Stimulated activated CD4-positive, alpha-beta T cell treated with anti-CD3 and anti-CD28 coated beads, Interleukin-12 subunit alpha, Interleukin-12 subunit beta, amount 100 ng/mL, for 4 hours (primary cell): ENCODE data around the gene GTPBP2.
A peak's percentile ranks its signal among the peaks of the same experiment; 100 is the strongest.
"Not testable (repeated sequence)": the region's sequence is repeated elsewhere in the genome, so short reads cannot be mapped to it uniquely, and the experiment has no call there.

ENCODE experiments used
- DNase-seq: peaks from one replicate; pipeline ENCODE4 v3.0.0-alpha.2; 2020

GTPBP2 gene

DNA sequence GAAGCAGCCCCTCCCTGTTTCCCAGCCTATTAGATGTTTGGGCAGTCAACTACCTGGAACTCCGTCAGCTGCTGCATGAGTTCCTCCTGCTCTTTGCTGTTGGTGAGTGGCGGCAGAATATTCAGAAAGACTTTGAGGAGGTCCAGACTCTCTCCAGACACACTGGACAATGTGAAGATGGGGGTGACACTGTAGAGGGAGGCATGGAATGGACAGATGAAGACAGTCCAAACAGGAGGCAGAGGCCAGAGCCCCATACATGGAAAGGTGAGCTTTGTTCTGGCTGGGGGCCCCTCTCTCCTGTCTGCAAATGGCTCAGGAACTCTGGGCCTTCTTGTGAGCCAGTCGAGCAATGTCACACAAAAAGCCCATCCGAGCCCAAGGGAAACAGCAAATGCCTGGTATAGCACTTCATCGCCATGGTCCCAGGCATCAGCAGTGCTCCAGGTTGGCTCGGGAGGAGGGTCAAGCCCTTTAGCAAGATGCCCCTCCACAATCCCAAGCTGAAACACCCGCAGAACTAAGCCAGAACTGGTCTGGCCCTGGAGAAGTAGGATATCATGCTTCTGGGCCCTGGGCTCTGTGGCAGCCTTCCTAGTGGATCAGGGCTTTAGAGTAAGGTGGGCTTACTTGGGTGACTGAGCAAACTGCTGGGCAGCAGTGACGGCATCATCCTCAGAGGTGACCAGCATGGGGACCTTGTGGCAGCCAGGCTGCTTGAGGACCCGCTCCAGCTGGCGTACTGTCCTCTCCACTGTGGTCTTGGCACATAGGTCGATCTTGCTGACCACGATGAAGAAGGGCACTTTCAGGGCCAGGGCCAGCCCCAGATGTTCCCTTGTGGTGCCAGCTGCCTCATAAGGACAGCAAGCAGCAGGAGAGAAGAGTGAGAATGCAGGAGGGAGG, 4.9 kb downstream of the GTPBP2 start:
- no peak for DNase-seq

DNA sequence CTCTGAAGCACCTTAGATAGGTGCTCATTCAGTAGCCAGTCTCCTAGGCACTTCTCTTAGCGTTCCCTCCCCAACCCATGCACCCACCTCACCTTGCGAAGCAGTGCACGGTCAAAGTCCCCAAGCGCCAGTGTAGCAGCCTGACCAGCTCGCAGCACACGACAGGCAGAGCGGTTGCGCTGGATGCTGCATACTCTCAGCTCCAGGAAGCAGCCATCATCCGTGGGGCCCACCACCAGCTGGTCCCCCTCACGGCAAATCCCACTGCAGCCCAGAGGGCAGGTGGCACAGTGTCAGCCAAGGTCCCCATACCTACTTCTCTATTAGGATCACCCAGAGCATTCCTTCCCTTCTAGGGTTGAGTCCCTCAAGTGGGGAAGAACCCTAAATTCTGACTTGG, 6.5 kb downstream of the GTPBP2 start:
- no peak for DNase-seq

DNA sequence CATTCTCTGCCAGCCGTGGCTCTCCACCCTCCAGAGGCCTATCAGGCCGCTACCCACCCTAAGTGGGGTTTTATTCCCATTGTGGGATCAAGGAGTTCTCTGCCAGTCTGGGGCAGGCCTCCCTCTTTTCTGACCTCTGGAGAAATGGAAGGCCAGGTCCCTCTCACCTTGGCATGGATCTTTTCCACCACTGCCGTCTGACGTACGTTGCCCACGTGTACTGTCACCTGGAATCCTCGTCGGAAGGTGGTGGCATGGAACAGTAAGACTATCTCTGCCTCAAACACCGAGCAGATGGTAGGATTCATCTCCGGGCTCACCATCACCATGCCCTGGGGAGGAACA, 7.3 kb downstream of the GTPBP2 start:
- DNase-seq, result no peak

DNA sequence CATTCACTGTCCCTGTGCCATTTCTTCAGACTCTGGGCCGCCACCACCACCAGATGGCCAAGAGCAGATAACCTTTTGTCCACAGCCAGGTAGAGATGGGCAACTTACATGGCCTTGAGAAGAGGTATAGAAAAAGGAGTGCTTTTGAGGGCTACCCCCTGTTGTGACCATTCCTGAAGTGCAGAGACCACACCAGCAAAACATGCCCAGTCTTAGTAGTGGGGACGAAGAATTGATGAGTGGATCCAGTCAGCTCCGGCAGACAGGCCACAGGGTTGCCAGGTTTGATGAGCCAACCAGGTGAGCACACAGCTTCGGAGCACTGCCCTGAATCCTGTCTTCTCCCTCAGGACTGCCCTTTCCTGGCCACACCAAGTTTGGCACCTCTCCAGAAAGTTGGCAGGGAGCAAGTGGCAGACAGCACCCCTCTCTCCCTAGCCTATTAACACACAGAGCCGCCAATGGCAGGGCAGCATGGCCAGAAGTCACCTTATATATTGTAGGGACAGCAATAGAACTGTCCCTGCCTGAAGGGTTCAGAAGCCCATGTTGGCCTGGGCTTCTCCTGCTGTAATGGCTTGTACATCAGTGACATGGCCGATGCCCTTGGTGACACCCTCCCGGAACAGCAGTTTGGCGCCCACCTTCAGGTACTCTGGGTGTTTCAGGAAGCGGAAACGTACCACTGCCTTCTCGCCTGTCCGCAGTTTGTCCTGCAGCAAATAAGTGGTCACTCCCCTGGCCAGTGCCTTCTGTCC, 7.8 kb downstream of the GTPBP2 start:
- no peak for DNase-seq

DNA sequence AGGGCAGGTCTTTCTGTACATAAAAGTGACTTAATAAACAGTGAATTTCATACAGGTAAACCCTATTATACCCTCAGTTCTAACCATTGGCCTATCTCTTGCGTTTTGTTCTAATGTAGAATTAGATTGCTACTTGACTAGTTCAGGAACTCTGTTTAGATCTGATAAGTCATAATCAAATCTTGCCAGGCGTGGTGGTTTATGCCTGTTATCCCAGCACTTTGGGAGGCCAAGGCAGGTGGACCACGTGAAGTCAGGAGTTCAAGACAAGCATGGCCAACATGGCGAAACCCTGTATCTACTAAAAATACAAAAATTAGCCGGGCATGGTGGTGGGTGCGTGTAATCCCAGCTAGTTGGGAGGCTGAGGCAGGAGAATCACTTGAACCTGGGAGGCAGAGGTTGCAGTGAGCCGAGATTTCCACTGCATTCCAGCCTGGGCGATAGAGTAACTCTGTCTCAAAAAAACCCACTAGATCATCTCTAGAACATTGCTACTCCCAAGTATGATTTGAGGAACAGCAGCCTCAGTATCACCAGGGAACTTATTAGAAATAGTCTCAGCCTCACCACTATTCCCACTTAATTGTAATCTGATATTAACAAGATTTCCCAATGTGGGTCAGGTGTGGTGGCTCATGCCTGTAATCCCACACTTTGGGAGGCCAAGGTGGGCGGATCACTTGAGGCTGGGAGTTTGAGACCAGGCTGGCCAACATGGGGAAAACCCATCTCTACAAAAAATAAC, 12.2 kb downstream of the GTPBP2 start:
- no peak for DNase-seq

DNA sequence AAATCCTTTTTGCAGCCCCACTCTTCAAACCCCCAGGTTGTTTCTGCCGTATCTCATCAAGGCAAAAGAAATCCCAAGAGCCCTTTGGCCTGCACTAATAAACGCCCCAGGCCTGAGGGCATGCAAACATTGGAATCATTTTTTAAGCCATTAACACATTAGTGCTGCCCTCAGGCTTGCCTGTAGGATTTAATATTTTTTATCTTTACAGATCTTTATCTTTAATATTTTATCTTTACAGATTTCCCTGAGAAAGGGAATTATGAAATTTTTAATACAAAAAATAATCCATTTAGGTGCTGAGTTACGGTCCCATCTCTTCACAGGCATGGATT, 14.7 kb downstream of the GTPBP2 start:
- no peak for DNase-seq

DNA sequence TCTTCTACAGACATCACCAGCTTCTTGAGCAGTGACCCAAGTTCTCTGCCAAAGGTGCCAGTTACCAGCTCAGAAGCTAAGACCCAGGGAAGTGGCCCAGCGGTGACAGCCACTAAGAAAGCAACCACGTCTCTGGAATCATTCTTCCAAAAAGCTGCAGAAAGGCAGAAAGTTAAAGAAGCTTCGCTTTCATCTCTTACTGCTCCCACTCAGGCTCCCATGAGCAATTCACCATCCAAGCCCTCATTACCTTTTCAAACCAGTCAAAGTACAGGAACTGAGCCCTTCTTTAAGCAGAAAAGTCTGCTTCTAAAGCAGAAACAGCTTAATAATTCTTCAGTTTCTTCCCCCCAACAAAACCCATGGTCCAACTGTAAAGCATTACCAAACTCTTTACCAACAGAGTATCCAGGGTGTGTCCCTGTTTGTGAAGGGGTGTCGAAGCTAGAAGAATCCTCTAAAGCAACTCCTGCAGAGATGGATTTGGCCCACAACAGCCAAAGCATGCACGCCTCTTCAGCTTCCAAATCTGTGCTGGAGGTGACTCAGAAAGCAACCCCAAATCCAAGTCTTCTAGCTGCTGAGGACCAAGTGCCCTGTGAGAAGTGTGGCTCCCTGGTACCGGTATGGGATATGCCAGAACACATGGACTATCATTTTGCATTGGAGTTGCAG, 15.2 kb downstream of the GTPBP2 start:
- DNase-seq, result no peak

DNA sequence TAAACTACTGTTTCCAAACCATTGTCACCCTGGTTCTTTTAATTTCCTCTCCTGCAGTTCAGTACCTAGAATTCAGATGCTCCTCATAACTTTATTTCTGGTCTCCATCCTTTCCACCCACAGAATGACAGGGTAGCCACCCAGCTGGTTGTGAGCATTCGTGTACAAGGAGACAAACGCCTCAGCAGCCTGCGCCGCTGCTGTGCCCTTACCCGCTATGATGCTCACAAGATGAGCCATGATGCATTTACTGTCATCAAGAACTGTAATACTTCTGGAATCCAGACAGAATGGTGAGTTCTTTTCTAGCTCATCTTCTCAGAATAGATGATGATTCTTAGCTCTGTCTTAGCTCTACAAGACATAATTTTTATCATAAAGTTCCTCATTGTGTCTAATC, 18.6 kb downstream of the GTPBP2 start:
- no peak for DNase-seq

DNA sequence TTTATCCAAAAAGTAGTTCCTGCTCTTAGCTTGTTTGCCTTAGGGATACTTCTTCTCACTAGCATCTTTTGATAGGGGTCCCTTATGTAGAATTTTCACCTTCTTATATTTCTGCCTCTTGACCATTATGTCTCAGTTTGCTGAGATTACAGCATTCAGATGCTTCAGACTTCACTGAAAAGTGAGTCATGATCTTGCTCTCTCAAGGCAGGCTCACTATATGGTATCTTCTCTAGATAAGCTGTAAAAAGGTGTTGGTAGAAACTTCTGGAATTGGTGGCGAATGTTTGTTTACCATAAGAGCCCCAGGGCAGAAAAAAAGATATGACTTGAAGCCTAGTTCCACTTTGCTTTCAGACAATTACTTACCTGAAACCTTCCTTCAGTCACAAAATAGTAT, 19.7 kb downstream of the GTPBP2 start:
- DNase-seq, result no peak

DNA sequence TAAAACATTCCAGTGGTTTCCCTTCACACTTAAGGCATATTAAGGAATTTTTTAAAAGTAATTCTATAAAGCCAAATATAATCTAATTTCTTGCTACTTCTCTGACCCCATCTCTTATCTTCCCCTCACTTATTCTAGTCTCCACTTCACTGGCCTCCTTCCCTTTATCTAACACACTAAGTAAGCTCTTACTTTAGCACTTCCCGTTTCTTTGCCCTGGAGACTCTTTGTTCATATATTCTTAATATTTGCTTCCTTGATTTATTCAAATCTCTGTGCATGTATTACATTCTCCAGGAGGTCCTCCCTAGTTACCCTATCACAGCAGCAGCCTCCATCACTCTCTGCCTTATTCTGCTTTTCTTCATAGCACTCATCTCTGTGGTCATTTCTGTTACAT, 20.3 kb downstream of the GTPBP2 start:
- DNase-seq, result no peak

DNA sequence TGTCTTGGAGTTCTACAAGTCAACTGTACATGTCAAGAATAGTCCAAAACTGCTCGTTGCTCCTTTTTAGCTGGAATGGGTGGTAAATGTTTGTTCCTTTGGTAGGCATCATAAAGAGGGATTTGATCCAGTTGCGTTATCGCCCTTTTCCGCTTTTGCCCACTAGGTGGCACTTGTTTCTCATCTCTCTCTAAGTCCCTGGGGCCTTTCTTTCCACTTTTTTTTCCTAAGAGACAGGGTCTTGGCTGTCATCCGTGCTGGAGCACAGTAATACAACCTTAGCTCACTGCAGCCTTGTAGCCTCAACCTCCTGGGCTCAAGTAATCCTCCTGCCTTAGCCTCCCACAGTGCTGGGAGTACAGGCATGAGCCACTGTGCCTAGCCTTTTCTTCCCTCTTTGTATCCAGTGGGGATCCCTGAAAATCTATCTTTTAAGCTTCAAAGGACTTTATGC, 20.7 kb downstream of the GTPBP2 start:
- peak; percentile 61 for DNase-seq

DNA sequence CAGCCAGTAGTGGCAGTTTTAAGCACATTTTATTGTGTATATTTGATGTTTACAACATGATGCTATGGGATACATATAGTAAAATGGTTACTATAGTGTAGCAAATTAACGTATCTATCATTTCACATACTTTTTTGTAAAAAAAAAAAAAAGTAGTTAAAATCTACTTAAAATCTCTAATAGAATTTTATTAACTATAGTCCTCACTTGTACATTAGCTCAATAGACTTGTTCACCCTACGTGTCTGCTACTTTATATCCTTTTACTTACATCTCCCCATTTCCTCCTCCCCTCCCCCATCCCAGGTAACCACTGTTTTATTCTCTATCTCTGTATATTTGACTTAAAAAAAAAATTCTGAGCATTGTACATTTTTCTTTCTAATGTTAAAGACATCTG, 23.0 kb downstream of the GTPBP2 start:
- DNase-seq, result no peak

DNA sequence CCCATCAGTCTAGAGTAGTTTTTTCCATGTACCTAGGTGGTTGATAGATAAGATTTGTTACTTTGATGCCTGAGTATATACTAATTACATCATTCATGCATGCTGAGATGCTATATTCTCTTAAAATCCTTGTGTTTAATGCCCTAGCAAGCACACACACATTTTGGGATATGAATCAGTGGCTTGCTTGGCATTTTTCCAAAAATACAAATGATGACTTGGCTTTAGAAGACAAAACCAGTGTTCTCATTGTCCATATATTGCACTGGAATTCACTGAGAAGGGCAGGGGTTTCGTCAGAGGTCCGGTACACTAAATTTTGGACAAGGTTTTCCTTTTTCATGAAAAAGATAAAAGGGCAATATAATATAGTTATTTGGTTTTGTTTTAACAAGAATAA, 24.9 kb downstream of the GTPBP2 start:
- no peak for DNase-seq

DNA sequence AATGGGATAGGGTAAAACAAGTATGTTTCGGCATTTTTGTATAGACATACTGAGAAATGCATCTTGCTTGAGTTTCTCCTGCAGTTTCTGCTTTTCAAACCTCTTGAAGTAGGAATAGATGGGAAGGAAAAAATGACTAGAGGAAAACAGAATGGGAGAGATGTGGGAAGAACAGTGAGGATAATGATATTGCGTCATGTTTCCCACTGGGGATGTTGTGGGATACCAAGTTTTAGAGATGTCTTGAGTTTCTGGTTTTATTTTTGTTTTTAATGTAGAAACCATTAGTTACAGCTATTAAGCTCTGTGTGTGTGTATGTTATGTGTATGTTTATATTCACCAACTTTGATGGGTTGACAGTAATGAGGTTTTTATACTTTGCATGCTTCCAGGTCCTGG, 28.5 kb downstream of the GTPBP2 start:
- no peak for DNase-seq

DNA sequence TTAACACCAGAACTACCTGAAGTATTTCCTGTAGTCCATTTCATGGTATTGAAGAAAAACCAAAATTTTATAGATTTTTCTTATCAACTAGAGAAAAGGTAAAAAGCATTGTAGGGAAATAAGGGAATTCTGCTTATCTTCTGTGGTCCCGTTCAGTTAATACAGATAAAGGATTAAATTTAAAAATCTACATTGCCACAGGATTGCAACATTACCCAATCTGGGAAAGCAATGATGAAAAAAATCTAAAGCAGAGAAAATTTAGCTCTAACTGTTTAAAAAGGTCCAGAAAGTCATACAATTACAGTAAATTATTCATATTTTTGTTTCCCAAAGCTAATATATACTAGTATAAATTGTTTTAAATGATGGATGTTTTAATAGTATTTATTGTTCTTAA, 35.1 kb downstream of the GTPBP2 start:
- DNase-seq, result no peak

DNA sequence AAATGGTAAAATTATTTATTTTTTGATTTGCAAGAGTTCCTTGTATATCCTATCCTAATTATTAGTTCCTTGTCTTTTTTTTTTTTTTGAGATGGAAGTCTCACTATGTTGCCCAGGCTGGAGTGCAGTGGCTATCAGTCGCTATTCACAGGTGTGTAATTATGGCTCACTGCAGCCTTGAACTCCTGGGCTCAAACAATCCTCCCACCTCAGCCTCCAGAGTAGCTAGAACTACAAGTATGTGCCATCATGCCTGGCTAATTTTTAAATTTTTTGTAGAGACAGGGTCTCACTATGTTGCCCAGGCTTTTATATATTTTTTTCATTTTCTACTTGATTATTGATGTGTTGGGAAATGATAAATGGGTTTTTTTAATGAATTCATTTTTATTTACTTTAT, 39.5 kb downstream of the GTPBP2 start:
- DNase-seq, result not testable (repeated sequence)

DNA sequence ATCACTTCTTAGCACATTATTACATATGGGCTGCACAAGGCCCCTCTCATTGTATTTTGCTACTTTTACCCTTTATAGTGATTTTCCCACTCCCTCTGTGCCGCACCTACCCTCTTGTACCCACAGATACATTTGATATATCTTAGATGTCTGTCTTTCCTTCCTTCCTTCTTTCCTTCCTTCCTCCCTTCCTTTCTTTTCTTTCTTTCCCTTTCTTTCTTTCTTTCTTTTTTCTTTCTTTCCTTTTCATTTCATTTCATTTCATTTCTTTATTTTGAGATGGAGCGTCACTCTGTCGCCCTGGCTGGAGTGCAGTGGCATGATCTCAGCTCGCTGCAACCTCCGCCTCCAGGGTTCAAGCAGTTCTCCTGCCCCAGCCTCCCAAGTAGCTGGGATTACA, 40.9 kb downstream of the GTPBP2 start:
- DNase-seq, result no peak

DNA sequence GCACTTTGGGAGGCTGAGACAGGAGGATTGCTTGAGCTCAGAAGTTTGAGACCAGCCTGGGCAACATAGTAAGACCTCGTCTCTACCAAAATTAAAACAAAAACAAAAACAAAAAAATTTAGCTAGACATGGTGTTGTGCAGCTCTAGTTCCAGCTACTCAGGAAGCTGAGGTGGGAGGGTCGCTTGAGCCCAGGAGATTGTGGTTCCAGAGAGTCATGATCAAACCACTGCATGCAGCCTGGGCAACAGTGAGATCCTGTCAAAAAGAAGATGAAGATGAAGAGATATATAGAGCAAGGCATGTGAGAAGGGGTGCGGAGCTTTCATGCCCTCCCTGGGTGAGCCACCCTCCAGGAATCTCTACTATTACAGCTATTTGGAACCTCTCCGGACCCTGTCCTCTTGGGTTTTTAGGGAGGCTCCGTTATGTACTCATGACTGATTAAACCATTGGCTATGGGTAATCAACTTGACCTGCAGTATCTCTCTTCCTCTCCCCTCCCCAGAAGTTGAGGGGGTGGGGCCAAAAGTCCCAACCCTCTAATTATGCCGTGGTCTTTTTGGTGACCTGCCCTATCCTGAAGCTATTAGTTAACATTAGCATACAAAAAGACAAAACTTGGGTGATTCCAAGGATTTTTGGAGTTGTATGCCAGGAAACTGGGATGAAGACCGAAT, 44.0 kb downstream of the GTPBP2 start:
- no peak for DNase-seq

DNA sequence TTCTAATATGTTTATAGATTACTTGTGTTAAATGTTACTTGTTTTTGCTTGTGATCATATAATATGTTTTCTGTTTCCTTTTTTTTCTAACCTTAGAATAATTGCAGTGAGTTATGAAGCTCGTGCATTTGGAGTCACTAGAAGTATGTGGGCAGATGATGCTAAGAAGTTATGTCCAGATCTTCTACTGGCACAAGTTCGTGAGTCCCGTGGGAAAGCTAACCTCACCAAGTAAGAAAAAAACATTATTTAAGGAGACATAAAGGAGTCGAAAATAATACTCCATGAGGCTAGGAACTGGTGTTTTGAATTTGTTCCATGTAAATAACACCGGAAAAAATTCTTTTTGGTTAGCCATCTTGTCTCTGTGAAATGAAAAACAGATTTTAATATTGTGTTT, 46.2 kb downstream of the GTPBP2 start:
- DNase-seq, result no peak

DNA sequence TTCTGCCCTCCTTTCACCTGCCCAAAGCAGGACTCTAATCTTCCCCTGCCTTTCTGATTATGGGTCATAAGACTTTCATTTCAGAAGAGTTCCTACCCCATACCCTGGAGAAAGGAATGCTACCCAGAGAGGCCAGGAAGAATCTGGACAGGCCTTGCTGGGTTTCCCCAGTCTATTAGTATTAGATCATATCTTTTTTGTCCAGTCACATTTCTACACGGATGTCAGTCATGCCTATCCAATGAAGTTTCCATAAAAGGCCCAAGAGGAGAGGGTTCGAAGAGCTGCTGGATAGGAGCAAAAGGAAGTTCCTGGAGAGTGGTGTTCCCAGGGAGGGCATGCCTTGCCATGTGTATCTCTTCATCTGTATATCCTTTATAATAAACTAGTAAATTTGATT, 49.9 kb downstream of the GTPBP2 start:
- no peak for DNase-seq

DNA sequence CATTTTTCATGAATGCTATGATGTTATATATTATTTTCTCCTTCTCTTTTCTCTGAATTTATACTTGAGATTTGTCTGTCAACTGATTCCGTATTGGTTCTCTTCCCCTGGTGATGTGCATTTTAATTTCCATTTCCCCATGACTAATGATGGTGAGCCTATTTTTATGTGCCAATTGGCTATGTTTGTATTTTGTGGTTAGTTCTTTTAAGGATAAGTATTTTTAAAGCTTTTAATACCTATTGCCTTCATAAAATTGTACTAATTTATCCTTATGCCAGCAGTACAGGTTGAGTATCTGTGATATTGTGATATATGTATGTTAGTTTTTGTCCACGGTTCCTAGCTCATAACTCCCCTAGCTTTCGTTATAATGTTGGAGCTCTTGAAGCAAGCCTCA, 50.3 kb downstream of the GTPBP2 start:
- DNase-seq, result no peak

DNA sequence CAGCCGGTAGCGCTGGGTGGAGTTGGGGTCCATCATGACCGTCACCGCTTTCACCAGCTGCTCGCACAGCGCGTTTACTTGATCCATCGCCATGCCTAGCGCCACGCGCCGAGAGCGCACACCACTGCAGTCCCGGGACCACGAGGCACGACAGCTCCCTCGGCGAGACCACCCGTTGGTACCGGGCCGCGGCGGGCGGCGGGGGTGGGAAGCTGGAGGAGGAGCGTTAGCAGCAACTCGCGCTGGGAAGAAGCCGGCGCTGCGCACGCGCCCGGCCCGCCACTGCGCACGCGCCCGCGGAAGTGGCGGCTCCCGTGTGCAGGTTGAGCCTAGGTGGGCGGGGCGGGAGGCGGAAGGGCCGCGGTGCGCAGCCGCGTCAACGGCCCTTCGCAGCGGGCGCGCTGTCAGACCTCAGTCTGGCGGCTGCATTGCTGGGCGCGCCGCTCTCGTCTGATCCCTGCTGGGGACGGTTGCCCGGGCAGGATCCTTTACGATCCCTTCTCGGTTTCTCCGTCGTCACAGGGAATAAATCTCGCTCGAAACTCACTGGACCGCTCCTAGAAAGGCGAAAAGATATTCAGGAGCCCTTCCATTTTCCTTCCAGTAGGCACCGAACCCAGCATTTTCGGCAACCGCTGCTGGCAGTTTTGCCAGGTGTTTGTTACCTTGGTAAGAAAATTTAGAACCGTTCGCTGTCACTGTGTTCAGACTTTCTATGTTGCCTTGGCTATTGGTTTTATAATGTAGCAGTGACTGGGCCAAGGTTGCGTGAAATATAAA, 53.1 kb downstream of the GTPBP2 start, which contains the start of the genes POLH and XPO5:
Gene POLH, plus strand, starts transcription at position 414 of the 780 bp plus-strand sequence. CDS start 6,135 bp downstream, outside the sequence.
Gene XPO5, minus strand, starts transcription at position 267 of the 780 bp plus-strand sequence. Its CDS starts 174 bp downstream, at position 93.
- DNase-seq, result peak; percentile 89
